GM19452 (cell line): ENCODE data around the gene ASPRV1.

Experiments
- ATAC-seq: cut with Tn5 transposase; IDR thresholded peaks from one replicate; pipeline ENCODE4 v1.9.1; 2021; ENCODE audit not compliant: unreplicated experiment

The ASPRV1 gene

DNA sequence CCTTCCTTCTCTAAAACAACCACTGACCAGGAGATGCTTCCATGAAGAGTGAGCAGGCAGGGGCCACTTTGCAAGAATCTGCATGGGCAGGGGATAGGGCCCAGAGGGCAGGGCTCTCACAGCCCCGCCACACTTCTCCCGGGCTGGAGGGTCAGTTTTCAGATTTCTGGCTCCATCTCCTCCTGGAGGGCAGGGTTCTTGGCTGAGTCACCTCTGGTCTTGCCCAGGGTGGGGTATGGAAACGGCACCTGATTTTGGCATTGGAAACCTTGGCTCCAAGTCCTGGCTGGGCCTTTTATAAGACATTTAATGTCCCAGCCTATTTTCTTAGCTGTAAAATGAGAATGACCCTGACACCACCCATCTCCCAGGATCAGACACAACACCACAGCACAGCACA is 27.6 kb upstream of the ASPRV1 start:
- no peak for ATAC-seq

DNA sequence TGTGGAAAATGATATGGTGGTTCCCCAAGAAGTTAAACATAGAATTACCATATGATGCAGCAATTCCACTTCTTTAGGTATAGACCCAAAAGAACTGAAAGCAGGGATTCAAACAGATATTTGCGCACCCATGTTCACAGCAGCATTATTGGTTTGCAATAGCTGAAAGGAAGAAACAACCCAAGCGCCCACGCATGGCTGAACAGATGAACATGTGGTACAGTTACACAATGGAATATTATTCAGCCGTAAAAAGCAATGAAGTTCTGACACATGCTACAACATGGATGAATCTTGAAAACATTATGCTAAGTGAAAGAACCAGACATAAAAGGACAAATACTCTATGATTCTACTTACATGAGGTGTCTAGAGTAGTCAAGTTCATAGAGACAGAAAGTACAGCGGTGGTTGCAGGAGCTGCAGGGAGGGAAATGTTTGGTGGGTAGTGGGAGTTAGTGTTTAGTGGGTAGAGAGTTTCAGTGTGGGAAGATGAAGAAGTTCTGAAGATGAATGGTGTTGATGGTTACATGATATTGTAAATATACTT is 26.7 kb upstream of the ASPRV1 start:
- ATAC-seq = no peak

DNA sequence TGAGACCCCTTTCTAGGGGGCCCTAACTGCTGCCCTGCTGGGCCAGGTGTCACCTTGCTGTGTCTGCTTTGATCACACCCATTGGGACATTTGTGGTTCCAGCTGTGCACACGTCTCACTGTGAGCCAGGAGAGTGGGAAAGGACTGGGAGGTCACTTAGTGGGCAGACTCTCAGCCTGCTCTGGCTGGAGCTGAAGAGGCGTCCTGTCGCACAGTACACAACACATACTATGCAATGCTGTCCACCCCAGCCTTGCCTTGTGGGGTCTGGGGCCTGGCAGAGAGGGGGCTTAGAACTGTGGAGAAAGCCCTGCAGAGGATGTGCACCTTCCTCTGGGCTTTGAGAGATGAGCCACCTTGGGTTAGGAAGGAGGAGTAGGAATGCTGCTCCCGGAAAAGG is 25.3 kb upstream of the ASPRV1 start:
- ATAC-seq = no peak

DNA sequence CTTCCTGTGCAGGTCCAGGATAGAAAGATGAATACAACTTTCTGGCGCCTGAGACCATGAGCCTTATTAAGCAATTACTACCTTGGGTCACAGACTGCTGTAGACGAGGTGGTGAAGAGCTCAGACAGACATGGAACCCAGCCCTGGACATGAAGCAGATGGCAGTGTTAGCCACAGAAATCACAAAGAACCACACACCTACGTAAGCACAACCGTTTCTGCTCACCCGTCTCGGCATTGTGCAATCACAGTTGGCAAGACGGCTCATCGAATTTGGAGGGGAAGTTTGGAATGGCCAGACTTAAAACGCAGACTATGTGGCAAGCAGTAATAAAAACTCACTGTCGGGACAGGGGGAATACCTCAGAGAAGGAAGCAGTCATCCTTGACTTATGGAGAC is 24.3 kb upstream of the ASPRV1 start:
- ATAC-seq = no peak

DNA sequence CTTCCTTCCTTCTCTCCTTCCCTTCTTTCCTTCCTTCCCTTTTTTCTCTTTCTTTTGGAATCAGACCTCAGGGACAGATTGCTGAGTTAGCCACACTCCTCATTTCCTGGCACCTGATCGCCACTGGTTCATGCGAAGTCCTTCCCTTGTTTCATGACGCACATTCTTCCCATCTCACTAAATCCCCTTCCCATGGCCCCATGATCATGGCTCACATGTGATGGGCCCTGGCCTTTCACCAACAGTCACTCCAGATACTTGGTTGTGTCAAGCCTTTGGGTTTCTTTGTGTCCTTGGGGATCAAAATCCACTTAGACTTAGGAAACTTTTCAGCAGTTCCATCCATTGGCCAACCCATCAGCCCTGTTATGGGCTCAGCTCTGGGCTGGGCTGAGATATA is 23.8 kb upstream of the ASPRV1 start:
- no peak for ATAC-seq

DNA sequence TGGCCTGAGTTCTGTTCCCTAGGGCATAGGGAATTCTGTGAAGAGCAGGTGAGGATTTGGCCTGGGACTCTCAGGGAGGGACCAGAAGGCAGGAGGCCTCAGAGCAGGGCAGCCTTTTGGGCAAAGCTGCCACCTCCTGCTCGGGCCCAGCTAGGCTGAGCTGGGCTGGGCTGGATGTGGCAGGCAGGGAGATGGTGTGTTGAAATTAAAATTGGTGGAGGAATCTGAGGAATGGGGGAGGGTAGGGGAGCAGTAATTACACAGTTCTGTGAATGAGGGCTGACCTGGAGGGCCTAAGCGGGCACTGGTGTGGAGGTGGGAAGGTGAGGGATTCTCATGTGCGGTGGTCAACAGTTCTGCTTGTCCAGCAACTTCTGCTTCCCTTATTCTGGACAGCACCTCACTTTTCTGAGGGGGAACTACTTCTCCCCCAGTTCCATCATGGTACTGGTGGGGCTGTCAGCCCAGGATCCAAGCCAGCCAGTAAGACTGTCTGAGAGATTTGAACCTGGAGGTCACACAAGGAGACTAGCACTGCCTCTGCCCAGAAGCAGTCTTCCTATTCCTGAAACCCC is 22.0 kb upstream of the ASPRV1 start:
- ATAC-seq = no peak

DNA sequence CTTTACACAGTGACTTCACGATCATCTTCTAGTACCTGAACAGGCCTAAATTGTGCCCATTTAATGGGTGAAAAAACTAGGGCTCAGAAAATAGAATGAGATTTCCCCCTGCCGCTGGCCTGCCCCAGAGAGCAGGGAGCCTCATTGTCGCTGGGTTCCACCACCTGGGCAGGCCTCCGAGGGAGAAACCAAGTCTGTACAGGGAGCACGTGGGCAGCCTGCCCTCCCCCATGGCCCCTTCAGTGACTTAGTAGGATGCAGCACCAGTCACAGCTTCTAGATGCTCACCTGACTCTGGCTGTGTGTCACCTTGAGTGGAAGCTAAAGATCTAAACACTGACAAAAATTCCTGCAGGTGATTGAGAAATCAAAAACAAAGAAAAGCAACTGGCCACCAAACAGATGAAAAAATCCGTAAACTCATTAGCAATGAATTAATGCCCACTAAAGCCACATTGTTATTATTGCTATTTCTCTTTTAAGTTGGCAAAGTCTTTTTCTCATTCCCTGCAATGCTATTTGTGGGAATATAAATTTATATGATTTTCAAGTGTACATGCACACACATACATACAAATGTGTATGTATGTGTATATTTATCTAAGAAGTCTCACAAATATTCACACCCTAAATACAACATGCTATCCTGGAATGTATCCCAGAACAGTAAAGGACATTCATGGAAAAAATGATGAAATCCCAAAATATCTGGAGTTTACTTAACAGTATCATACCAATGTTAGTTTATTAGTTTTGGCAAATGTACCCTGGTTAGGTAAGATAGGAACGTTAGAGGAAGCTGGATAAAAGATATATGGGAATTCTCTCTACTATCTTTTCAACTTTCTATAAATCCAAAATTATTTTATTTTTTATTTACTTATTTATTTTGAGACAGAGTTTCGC is 18.7 kb upstream of the ASPRV1 start:
- no peak for ATAC-seq

DNA sequence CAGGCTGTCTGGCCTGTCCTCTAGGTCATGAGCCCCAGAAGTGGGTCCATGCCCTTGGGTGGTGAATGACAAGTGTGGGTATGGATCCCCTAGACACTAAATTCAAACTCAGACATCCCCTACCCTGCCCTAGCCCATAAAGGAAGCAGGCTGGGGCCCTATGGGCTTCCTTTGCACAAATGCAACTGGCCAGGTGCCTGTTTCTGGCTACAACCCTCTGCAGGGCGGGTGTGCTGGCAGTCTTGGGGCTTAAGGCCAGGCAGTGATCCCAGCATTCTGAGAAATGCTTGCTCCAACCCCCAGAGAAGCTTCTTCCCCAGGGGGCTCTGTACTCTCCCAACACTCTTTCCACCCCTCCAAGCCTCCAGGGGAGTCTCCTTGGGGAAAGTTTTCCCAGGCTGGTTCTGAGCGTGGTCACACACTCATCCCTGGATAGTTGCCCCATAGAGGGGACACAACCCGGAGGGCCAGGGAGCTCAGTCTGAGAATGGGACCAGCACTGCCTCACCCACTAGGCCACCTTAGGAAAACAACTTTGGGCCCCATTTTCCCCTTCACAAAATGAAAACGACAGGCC is 16.6 kb upstream of the ASPRV1 start:
- ATAC-seq = no peak

DNA sequence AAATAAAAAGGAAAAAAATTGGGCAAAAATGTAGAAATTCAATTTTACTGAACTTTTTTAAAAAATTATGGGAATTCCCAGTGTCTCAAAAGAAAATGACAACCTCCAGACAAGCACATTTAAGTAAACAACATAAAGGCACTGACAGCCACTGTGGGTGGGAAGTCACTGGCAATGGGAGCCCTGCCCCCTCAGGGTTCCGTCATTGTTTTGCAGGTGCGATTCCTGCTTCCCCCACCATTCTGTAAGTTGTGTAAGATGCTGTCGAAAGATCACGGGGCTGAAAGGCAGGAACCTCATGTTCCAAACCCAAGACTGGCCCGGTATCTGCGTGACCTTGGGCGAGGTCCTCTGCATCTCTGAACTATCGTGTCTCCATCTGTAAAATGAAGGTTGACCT is 15.8 kb upstream of the ASPRV1 start:
- no peak for ATAC-seq

DNA sequence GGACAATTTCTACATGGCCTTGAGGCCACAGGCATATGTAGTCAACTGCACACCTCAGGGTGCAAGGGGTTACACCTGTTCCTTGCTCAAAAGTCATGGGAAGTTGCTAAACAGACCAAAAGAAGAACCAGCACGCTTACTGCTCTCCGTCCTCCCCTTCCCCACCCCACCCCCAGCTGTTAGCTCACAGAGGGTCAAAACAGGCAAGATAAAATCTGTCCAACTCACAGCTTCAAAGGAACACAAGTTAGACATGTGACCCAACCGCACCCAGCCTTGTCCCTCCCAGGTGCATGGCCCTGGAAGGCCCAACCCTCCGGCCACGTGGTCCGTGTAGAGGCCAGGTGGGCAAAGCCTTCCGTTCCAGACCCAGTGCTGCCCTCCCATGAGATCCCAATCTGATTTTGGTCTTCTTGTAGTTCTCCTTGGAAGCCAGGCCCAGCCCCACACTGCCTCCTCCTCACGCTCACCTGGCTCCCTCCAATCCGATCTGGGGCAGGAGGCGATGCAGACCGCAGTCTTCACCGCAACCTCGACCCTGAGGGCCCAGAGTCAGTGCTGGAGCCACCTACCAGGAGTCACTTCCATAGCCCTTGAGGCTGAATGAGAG is 14.5 kb upstream of the ASPRV1 start:
- ATAC-seq = no peak

DNA sequence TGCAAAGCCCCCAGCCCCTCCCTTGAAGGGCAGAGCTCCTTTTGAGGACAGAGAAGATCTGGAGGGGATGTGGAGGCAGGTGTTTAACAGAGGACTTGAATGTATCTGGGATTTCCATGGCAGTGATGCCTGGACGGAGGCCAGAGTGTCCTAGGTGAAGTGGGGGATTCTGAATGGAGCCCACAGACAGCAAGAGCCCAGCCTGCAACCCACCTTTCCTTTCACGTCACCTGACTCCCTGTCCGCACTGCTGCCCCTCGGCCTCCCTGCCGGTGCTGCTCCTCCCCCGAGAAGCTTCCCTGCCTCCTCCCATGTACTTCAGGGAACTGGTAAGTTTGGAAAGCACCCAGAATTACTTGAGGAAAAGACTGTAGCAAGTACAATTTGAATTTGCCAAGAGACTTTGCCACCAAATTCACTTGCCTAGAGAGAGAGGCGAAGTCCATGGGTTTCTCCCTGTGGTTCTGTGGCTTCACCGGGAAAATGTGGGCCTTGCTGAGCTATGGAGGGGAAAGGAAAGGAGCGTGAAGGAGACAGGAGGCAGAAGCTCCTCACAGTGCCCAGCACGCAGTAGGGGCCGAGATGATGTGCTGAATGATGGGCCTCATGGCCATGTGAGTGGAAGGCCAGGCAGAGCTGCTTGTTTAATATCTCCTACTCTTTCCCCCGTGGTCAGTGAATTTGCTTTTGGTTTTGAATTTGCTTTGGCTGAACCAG is 13.9 kb upstream of the ASPRV1 start:
- ATAC-seq = no peak

DNA sequence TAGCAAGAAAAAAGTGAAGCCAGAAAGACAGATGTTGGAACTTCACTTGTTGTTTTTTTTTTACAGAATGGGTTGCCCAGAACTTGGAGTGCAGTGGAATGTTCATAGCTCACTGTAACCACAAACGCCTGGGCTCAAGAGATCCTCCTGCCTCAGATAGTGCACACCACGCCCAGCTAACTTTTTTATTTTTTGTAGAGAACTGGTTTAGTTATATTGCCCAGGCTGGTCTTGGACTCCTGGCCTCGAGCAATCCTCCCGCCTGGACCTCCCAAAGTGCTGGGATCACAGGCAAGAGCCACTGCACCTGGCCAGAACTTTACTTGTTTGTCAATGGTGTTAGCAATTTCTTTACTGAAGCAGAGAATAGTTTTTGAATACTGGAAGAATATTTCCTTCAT is 11.9 kb upstream of the ASPRV1 start:
- no peak for ATAC-seq

DNA sequence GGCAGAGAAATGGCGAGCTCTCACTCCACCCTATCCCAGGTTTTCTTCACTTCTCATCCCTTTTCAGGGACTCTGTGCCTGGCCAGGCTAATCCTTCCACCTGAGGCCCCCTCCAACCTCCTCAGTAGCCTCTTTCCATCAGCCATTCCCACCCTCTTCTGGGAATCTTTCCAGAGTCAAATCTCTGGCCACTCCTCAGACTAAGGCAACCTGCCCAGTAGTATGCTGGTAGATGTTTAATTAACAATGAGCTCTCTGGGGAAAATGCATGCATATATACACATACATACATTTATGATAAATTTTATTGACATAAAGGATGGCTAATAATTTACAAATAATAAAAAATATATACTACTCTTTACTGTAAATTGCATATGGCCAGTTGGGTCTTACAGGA is 11.4 kb upstream of the ASPRV1 start:
- ATAC-seq = no peak

DNA sequence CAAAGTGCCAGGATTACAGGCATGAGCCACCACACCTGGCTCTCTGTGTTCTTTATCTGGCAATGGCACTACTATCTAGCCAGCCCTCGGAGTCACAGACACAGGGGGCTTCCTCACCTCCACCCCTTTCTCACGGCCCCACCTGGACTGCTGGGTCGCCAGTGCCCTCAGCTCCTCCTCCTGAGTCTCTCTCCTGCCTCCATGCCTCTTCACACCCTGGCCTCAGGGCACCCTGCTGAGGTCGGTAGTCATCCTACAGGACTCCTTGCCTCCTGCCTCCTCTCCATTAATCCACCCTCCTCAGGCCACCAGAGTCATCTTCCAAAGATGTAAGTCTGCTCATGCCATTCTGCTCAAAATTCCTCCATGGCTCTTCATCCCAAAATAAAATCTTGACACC is 8.6 kb upstream of the ASPRV1 start:
- no peak for ATAC-seq

DNA sequence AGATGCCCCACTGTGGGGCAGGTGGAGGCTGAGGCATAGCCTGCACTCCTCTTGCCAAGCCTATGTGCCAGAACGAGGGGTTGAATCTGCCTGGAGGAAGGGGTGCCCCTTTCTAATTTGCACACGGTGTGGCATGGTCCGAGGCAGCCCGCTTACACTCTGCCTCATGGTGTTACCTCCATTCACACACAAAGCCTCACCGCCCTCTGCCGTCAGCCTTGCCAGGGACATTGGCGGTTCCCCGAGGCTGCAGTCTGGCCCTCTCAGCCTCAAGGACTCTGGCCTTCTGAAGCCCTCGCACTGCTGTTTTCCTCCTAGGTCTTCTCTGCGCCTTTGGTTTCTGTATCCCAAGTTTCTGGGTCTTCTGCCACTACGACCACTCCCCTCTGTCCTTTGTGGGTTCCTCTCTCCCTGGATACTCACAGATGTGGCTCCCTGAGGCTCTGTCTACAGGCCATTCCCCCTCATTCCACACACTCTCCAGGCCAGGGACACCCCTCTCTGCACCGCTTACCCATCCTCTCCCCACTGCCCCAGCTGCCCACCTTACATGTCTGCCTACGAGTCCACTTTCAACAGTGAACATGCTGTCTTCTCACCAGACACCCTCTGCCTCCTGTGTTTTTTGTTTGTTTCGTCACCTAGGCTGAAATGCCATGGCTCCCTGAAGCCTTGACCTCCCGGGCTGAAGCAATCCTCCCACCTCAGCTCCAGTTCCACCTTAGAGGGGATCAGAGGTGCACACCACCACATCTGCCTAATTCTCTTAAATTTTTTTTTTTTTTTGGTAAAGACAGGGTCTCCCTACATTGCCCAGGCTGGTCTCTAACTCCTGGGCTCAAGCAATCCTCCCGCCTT is 7.9 kb upstream of the ASPRV1 start:
- no peak for ATAC-seq

DNA sequence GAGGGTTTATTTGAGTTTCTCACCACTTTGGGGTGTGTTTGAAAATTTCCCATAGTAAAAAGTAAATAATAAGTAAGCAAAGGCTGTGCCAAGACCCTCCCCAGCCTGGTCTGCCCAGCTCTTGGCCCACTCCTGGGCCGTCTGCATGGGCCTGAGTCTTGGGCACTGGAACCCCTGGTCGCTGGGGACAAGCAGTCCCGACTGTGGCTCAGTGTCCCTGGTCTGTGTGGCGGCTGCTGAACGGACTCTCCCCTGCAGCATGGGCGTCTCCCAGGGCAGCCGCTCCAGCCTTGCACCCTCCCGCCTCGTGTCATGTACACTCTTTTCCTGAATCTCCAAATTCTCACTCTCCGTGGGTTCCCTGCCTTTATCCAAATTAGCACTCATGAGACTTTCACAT is 7.2 kb upstream of the ASPRV1 start:
- no peak for ATAC-seq

DNA sequence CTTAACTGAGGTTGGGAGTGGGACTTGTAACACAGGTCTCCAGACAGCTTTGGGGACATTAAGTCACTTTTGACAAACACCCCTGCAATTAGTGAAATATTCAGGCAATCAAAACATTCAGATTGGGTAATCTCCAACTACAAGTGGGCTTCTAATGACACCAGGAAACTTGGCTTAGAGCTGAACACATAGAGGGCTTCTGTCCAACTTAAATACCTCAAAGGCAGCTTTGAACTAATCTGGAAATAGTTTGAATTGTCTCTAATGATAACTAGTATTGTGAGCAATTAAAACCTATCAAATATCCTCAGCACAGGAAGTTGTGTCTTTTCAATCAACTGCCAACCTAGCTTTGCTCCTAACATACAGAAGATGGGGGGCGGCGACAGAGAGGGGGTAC is 5.1 kb upstream of the ASPRV1 start:
- no peak for ATAC-seq

DNA sequence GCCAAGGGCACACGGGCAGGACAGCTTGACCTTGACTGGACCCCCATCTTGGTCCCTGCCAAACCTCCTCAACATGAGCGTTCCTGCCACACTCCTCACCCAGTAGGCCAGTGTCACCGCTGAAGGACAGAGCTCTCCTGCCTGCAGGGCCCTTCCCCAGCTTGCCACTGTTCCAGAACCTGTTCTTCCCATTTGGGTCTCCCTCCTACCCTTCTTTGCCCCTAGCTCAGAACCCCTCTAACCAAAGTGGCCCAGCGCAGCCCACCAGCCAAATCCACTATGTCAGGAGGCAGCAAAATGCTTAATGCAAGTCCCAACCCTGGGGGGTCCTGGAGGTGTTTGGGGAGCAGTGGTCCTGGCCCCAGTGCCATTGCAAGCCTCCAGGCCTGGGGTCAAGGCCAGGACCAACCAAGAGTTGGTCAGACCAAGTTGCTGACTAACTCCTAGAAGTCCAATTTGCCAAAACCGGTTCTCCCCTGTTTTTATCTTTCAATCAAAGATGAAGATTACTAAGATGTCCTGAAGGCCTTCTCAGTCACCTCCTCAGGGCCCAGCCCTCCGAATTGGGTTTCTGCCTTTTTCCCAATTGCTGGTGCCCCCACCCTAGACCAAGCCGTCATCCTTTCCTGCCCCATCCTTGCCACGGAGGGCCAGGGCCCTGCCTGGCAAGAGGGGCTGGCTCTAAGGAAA is 4.5 kb upstream of the ASPRV1 start:
- no peak for ATAC-seq

DNA sequence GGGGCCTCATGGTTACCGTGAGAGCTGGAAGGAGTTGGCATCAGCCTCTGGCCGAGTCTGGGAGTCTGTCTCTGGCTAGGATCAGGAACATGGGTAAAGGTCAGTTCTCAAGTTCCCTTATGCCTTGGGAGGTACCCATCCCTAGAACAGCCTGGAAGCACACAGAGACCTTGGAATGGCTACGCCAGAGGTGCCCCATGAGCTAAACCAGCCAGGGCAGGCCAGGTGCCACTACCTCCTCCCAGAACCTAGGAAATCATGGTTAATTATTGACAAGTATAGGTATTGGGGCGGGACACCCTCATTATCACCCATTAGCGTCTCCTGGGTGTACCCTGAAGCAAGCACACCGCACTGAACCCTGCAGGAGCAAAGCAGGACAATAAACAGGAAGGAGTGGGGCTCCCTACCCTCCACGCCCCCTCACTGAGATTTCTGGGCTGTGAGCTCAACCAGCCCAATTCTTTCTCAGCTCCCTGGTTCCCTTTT is 3.0 kb upstream of the ASPRV1 start:
- ATAC-seq = no peak
